GM19467 (cell line): ENCODE measurements around the gene NDUFB11.
"Not testable (repeated sequence)": the region's sequence is repeated elsewhere in the genome, so short reads cannot be mapped to it uniquely, and the experiment has no call there.

ENCODE experiments used
- ATAC-seq: cut with Tn5 transposase; IDR thresholded peaks from one replicate; pipeline ENCODE4 v1.9.1; 2021; ENCODE audit warnings: mild to moderate bottlenecking, moderate library complexity; ENCODE audit not compliant: unreplicated experiment

Gene NDUFB11

GRCh38 chrX:47146936-47147859, 2.7 kb upstream of the NDUFB11 start:
- no peak for ATAC-seq

DNA sequence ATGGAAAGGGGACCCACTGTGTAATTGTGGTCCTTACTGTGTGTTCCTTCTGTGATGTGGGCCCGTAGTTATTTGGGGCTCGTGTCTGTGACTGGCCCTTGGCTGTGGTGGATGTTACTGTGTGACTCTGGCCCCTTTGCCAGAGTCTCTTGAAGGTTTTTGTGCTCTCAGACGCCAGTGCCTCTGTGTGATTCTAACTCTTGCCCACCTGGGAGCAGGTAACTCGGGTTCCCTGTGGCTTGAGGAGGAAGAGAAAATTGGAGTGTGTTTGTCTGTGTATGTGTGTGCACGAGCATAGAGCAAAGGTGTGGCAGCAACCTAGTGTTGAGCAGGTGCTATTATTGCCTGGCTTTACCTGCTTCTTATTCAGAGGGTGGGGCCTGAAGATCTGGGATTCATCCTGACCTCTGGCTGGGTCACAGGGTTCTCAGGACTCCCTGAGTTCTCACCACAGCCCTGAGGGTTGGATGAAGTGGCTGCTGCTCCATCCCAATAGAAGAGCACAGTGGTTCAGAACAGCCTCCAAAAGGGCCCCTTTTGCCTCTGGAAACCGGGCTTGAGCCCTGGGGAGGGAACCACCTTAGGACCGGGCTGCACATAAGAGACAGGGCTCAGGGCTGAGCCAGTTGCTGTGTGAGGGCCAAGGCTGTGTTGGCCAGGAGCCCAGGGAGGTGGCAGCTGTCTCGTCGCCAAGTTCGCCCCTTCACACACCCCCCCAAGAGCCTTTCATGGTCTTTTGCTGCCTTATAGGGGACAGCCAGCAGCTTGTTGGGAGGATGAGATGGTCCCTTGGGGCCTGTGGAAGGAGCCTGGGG, 1.8 kb upstream of the NDUFB11 start:
- ATAC-seq: no peak

DNA sequence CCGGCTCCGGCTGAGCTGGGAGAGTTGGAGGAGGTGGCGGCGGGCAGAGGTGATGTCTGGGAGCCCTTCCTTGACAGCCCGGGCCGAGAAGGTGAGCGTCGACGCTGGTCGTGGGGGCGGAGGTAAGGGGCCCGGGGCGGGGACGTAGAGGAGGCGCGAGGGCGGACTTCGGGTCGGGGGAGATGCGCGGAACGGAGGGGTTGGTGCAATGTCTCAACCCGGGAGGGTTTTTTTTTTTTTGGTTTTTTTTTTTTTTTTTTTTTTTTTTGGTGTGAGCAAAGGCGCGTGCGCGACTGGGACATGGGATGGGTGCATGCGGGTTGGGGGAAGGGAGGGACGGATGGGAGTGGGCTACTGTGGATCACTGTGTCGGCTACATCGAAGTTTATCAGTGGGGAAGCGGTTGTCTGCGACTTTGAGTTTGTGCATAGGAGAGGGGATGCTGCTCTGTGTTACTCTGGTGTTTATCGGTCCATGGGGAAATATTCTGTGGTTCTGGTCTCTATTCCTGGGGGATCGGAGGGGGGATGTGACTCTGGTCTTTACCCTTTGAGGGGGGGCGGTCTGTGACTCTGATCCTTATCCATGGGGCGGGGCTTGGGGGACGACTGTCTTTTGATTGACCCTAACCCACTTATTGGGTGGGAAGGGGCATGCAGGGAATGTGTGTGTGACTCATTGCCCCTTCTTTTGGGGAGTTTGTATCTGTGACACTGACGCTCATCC, 1.1 kb upstream of the NDUFB11 start:
- no peak for ATAC-seq

DNA sequence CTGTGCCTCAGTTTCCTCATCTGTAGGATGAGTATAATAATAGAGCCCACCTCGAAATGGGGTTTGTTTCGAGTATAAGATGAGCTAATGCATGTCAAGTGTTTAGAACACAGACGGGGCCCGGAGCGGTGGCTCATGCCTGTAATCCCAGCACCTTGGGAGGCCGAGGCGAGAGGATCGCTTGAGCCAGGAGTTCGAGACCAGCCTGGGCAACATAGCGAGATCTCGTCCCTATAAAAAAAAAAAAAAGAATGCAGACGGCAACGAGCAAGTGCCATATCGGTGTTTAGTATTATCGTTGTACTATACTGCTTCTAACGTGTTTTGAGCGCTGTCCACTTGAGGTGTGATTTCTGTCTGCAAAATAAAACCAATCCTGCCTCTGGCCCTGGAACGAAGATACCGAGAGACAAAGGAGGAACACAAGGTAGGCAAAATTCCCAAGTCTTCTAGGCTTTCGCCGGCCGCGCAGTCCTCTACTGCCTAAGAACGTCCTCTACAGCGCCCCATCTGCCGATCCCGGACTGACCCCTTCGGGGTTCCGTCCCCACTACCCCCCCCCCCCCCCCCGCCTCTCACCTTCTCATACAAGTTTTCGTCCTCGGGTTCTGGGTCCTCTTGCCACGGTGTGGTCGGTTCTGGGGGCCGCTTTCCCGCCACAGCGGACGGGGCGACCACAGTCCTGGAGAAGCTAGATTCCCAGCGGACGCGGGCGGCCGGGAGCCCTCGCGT, 442 bp downstream of the NDUFB11 start:
- no peak for ATAC-seq

GRCh38 chrX:47138171-47138570, 6.3 kb downstream of the NDUFB11 start:
- no peak for ATAC-seq

DNA sequence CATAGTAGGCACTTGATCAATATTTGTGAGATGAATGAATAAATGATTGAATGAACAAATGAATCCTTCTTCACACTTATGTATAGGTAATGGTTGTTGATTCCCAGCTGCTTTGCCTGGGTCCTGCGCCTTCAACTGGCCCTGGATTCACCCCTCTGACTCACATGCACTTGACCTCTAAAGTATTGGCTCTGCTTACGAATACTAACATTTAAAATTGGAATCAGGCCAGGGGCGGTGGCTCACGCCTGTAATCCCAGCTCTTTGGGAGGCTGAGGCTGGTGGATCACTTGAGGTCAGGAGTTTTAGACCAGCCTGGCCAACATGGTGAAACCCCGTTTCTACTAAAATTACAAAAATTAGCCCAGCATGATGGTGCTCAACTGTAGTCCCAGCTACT, 8.9 kb downstream of the NDUFB11 start:
- not testable (repeated sequence) for ATAC-seq

DNA sequence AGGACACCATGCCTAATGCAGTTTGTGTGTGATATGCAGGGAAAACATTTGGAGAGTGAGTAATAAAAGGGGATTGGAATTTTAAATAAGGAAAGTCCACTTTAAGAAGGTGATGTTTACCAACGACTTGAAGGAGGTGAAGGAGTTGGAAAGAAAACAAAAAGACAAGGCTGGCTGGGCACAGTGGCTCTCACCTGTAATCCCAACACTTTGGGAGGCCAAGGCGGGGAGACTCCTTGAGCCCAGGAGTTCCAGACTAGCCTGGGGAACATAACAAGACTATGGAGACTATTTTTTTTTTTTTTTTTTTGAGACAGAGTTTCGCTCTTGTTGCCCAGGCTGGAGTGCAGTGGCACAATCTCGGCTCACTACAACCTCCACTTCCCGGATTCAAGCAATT, 11.0 kb downstream of the NDUFB11 start:
- no peak for ATAC-seq

DNA sequence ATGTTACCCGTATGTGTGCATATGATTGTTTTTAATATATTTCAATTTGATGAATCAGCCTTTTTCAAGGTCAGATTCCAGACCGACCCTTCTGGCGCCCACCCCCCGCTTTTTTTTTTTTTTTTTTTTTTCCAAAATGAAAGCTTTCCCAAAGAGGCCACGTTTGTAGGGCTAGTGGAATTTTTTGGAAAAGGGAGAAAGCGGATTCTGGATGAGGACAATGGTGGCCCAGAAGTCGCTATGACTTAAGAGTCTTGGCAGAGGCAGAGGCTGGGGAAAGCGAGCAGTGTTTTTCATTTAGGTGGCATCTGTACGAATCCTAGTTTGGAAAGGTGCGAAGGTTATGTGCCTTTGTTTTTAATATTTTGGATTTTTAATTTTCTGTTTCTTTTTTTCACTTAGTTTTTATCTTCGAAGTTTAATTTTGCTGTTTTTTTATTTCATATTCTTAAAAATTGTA, 14.6 kb downstream of the NDUFB11 start:
- ATAC-seq: no peak

DNA sequence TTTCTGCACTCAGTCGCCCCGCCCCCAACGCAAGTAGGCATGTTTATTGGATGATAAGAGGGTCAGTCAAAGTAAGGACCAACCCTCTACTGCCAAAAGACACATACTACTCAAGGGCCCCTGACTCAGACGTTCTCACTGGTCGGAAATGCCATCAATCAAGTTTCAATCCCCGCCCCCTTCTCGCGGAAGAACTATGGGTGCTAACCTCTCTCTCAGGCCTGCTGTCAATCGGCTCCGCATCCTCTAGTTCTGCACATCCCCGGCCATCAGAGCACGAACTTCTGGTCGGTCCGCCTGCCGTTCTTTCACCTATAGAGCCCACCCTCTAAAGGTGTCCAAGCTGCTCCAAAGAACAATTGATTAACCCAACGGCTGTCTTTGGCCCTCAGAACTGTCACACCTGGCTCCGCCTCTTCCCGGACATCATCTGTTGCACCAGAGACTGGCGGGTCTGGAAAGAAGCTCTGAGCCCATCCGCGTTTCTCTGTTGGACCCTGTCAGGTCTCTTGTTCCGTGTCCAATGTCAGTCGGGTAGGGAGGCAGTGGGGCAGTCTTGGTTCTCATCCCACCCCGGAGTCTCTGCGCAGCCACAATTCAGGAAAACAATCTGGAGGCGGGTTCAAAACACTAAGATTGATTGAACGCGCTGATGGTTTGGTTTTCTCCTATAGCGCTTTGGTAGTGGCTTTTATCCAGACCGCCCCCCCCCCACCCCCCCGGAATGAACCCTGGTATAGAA, 15.2 kb downstream of the NDUFB11 start:
- peak; percentile 97 for ATAC-seq

- not testable (repeated sequence) for ATAC-seq
Observed at GRCh38 chrX:47124466-47124865, 20.0 kb downstream of the NDUFB11 start.

- not testable (repeated sequence) for ATAC-seq
Observed at GRCh38 chrX:47116551-47117110, 27.9 kb downstream of the NDUFB11 start.

DNA sequence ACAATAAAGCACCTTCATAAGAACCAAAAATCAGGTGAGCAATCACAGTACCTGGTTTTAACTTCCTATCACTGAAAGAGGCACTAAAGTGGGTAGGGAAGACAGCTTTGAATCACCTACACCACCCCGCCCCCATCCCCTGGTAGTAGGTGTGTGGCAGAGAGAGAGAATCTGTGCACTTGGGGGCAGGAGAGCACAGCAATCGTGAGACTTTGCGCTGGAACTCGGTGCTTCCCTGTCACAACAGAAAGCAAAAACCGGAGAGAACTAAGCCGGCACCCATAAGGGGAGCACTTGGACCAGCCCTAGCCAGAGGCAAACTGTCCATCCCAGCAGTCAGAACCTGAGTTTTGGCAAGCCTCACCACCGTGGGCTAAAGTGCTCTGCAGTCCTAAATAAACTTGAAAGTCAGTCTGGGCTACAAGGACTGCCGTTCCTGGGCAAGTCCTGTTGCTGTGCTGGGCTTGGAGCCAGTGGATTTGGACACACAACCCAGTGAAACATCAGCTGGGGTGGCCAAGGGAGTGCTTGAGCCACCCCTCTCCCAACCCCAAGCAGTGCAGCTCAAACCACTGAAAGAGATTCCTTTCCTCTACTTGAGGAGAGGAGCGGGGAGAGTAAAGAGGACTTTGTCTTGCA, 32.1 kb downstream of the NDUFB11 start:
- no peak for ATAC-seq

- ATAC-seq: not testable (repeated sequence)
Observed at GRCh38 chrX:47110936-47111615, 33.4 kb downstream of the NDUFB11 start.

GRCh38 chrX:47101206-47101605, 43.3 kb downstream of the NDUFB11 start:
- no peak for ATAC-seq

- ATAC-seq: no peak
Observed at GRCh38 chrX:47098338-47099094, 46.0 kb downstream of the NDUFB11 start.

- ATAC-seq: no peak
Observed at GRCh38 chrX:47097018-47097417, 47.5 kb downstream of the NDUFB11 start.

- ATAC-seq: no peak
Observed at GRCh38 chrX:47093860-47094259, 50.6 kb downstream of the NDUFB11 start.

DNA sequence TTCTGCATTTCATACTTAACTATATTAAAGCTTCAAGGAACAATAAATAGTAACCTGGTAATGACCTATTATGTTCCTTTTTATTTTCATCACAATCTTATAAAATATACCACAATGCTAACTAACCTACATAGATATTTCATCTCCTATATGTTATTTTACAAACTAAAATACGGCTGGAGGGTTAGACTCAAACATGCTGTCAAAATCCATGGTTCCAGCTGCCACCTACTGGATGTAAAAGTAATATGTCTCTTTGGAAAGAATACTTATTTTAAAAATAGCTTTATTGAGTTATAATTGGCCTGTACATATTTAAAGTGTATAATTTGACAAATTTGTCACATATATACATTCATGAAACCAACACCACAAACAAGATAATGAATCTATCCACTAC, 51.3 kb downstream of the NDUFB11 start:
- ATAC-seq: no peak
